Measurements from ENCODE around the gene SP2. TPM values are rescaled to one million over a fixed set of nuclear protein-coding genes. Genes with fewer than 3 reads are reported as not detected.

SP2 gene
- total and polyA plus RNA-seq, 2 donors (not counting 1 experiment from before 2014, with no cell fraction given) = 25.4 to 32.5 TPM

GRCh38 chr17:47952171-47953021, 56.4 kb downstream of the SP2 start:
- no peaks in the 10 kb centered on the region for H3K27me3 ChIP-seq (replicated peaks in 1 of 4; ENCODE audit: control extremely low read depth in 1 of 4, control insufficient read depth in 3 of 4, insufficient read depth in 4 of 4, low read length in 3 of 4)
- Mint-ChIP-seq H3K4me1 (peaks cover 15% of the 10 kb centered on the region), H3K27ac (no peak overlapping the region), H3K27me3 (no peaks in the 10 kb centered on the region), H3K4me3 (no peak overlapping the region), H3K9me3 (ENCODE audit: insufficient read depth) (no peaks in the 10 kb centered on the region)
- H2AFZ ChIP-seq (ENCODE audit: insufficient read depth, low read depth, low read length, poor library complexity, severe bottlenecking) = no peak overlapping the region
- ATAC-seq (ENCODE audit: low read depth) (no peak), DNase-seq (no peak)
- H3K4me2 ChIP-seq (replicated peaks; ENCODE audit: low read depth, low read length, poor library complexity, severe bottlenecking) = no peak overlapping the region
- H3K36me3 ChIP-seq (replicated peaks in 1 of 2; ENCODE audit: control extremely low read depth in 1 of 2, control insufficient read depth in 1 of 2, extremely low read depth in 1 of 2, insufficient read depth in 2 of 2, low read length in 1 of 2) = peaks cover 0 to 7% of the 10 kb centered on the region in 2 experiments
- intact Hi-C loops (cut with micrococcal nuclease) = no loop called here
- ChIA-PET CTCF (interaction anchor here (0.9 to 10.4 kb wide), 6 partner anchors 11 to 67 kb away, joined by 3 to 155 read pairs (median 4); partner anchors contain the start of genes CDK5RAP3 and PNPO), POLR2A (interaction anchor here (0.6 kb wide), 1 partner anchor 62 kb away, joined by 3 read pairs; no protein-coding TSS in a partner anchor)
- no peaks in the 10 kb centered on the region for H4K20me1 ChIP-seq (ENCODE audit: control insufficient read depth, insufficient read depth, low read length, poor library complexity, severe bottlenecking)
- H3K9ac ChIP-seq (ENCODE audit: low read length) = no peak overlapping the region
- H3K4me1 ChIP-seq (ENCODE audit: control insufficient read depth in 2 of 2, insufficient read depth in 2 of 2, low read length in 2 of 2) = peaks cover 13 to 17% of the 10 kb centered on the region in 2 donors
- no peaks in the 10 kb centered on the region for H3K79me2 ChIP-seq (ENCODE audit: control insufficient read depth, insufficient read depth, low read length)
- H3K4me3 ChIP-seq (ENCODE audit: control extremely low read depth in 1 of 5, extremely low read depth in 1 of 5, insufficient read depth in 1 of 5, low read depth in 2 of 5, low read length in 4 of 5) = no peak overlapping the region
- no peak overlapping the region for H3K27ac ChIP-seq (ENCODE audit: low read length in 2 of 2)
- no peaks in the 10 kb centered on the region for H3K9me3 ChIP-seq (ENCODE audit: control extremely low read depth in 1 of 3, control insufficient read depth in 2 of 3, insufficient read depth in 1 of 3, low read length in 2 of 3)
- 75% methylated on average over 12 of the region's 12 CpGs for WGBS (ENCODE audit: insufficient coverage)
- TF ChIP-seq CTCF (IDR thresholded peaks at IDR 0.05) (no peak), EZH2 (IDR thresholded peaks at IDR 0.05; ENCODE audit: borderline replicate concordance, insufficient read depth, low read depth, low read length, poor library complexity, severe bottlenecking) (no peak)

- H3K9me3 ChIP-seq (ENCODE audit: control extremely low read depth in 1 of 3, control insufficient read depth in 2 of 3, insufficient read depth in 1 of 3, low read length in 2 of 3) = no peaks in the 10 kb centered on the region
- peaks cover 13% of the 10 kb centered on the region for H3K4me1 Mint-ChIP-seq
- H2AFZ ChIP-seq (ENCODE audit: insufficient read depth, low read depth, low read length, poor library complexity, severe bottlenecking) = no peak overlapping the region
- no peaks in the 10 kb centered on the region for H3K27me3 Mint-ChIP-seq
- ATAC-seq (ENCODE audit: low read depth) (no peak), DNase-seq (no peak)
- H3K4me1 ChIP-seq (ENCODE audit: control insufficient read depth in 2 of 2, insufficient read depth in 2 of 2, low read length in 2 of 2) = peaks cover 11 to 13% of the 10 kb centered on the region in 2 donors
- no peak overlapping the region for H3K27ac ChIP-seq (ENCODE audit: low read length in 2 of 2)
- H3K4me2 ChIP-seq (replicated peaks; ENCODE audit: low read depth, low read length, poor library complexity, severe bottlenecking) = no peak overlapping the region
- H3K4me3 Mint-ChIP-seq = no peak overlapping the region
- no peaks in the 10 kb centered on the region for H3K36me3 ChIP-seq (replicated peaks in 1 of 2; ENCODE audit: control extremely low read depth in 1 of 2, control insufficient read depth in 1 of 2, extremely low read depth in 1 of 2, insufficient read depth in 2 of 2, low read length in 1 of 2)
- ChIA-PET POLR2A (no interaction called here), CTCF (interaction anchor here (2.1 to 10.4 kb wide), 2 partner anchors 11 to 16 kb away, joined by 9 to 155 read pairs; partner anchors contain the start of genes CDK5RAP3 and PNPO)
- H3K9ac ChIP-seq (ENCODE audit: low read length) = no peak overlapping the region
- H4K20me1 ChIP-seq (ENCODE audit: control insufficient read depth, insufficient read depth, low read length, poor library complexity, severe bottlenecking) = no peaks in the 10 kb centered on the region
- no peaks in the 10 kb centered on the region for H3K9me3 Mint-ChIP-seq (ENCODE audit: insufficient read depth)
- TF ChIP-seq CTCF (IDR thresholded peaks at IDR 0.05) = no peak
- TF ChIP-seq EZH2 (IDR thresholded peaks at IDR 0.05; ENCODE audit: borderline replicate concordance, insufficient read depth, low read depth, low read length, poor library complexity, severe bottlenecking) = no peak
- H3K79me2 ChIP-seq (ENCODE audit: control insufficient read depth, insufficient read depth, low read length) = no peaks in the 10 kb centered on the region
- H3K4me3 ChIP-seq (ENCODE audit: control extremely low read depth in 1 of 5, extremely low read depth in 1 of 5, insufficient read depth in 1 of 5, low read depth in 2 of 5, low read length in 4 of 5) = no peak overlapping the region
- H3K27me3 ChIP-seq (replicated peaks in 1 of 4; ENCODE audit: control extremely low read depth in 1 of 4, control insufficient read depth in 3 of 4, insufficient read depth in 4 of 4, low read length in 3 of 4) = no peaks in the 10 kb centered on the region
- intact Hi-C loops (cut with micrococcal nuclease) = no loop called here
- no peak overlapping the region for H3K27ac Mint-ChIP-seq
Measured at GRCh38 chr17:47953909-47954308, 57.9 kb downstream of the SP2 start.

Measured in B cell (primary cell).